A549 (cell line): ENCODE data around the gene MYH6.

Source experiments
- EHMT2 ChIP-seq: fragments of 200-600 bp; sonication (generic); IDR thresholded peaks from 2 replicates; pipeline ENCODE4 v1.6.1; 2016; ENCODE audit warnings: antibody characterized with exemption, low read depth, mild to moderate bottlenecking, moderate library complexity
- MAFK ChIP-seq: fragments of 450-650 bp; IDR thresholded peaks from 2 replicates; pipeline ENCODE4 v1.6.1; 2014; ENCODE audit not compliant: partially characterized antibody
- NPAS2 ChIP-seq: fragments of 250-450 bp; sonication (Bioruptor Pico); IDR thresholded peaks from 2 replicates; pipeline ENCODE4 v1.8.0; 2022; ENCODE audit warnings: mild to moderate bottlenecking, moderate library complexity, borderline replicate concordance
- POLR2A ChIP-seq: IDR thresholded peaks from 2 replicates; pipeline ENCODE4 v1.6.1; 2012; ENCODE audit warnings: mild to moderate bottlenecking, low read length
- RCOR1 ChIP-seq: fragments of 150-350 bp; IDR thresholded peaks from 2 replicates; pipeline ENCODE4 v1.6.1; 2014; ENCODE audit warnings: antibody characterized with exemption, low read length, low read depth
- TP53 ChIP-seq: fragments of 250-450 bp; sonication (Bioruptor Pico); IDR thresholded peaks from 2 replicates; pipeline ENCODE4 v1.5.0; 2021; ENCODE audit warnings: mild to moderate bottlenecking, moderate library complexity
- ZC3H11A ChIP-seq: fragments of 450-650 bp; IDR thresholded peaks from 2 replicates; pipeline ENCODE4 v1.6.1; 2014; ENCODE audit warnings: antibody characterized with exemption, mild to moderate bottlenecking
- TF ChIP-seq, protein P1 (sequence below): fragments of >200 bp; sonication (Bioruptor Twin); formaldehyde crosslinking; IDR thresholded peaks from 3 replicates; pipeline ENCODE4 v1.5.1; 2016
- TF ChIP-seq, protein P2 (sequence below): fragments of 250-450 bp; sonication (Bioruptor Pico); IDR thresholded peaks from 2 replicates; pipeline ENCODE4 v1.5.0; 2021; ENCODE audit warnings: mild to moderate bottlenecking, moderate library complexity, borderline replicate concordance
- TF ChIP-seq, protein P3 (sequence below): fragments of 150-350 bp; IDR thresholded peaks from 2 replicates; pipeline ENCODE4 v1.6.1; 2014; ENCODE audit warnings: low read depth, mild to moderate bottlenecking, low read length

DNA sequence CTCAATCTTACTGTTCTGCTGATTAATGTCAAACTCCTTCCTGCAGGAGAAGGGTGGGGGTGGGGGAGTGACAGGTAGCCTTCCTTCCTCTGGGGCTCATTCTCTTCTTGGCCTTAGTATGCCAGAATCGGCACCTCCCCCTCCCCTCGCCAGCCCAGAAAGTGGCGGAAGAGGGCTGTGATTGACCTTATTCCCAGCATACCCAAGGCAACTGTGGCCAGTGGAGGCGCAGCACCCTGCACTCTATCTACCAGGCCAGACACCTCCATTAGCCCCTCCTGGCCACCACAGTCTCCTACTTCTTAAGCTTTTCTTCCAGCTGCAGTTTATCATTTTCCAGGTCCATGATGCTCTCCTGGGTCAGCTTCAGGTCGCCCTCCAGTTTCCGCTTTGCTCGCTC is 15.5 kb downstream of the MYH6 start:
- TF ChIP-seq TP53 (CRISPR knock-in tag): no peak
- no peak for TF ChIP-seq ZC3H11A
- TF ChIP-seq, protein P1, sequence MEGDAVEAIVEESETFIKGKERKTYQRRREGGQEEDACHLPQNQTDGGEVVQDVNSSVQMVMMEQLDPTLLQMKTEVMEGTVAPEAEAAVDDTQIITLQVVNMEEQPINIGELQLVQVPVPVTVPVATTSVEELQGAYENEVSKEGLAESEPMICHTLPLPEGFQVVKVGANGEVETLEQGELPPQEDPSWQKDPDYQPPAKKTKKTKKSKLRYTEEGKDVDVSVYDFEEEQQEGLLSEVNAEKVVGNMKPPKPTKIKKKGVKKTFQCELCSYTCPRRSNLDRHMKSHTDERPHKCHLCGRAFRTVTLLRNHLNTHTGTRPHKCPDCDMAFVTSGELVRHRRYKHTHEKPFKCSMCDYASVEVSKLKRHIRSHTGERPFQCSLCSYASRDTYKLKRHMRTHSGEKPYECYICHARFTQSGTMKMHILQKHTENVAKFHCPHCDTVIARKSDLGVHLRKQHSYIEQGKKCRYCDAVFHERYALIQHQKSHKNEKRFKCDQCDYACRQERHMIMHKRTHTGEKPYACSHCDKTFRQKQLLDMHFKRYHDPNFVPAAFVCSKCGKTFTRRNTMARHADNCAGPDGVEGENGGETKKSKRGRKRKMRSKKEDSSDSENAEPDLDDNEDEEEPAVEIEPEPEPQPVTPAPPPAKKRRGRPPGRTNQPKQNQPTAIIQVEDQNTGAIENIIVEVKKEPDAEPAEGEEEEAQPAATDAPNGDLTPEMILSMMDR: no peak
- TF ChIP-seq POLR2A: no peak
- no peak for TF ChIP-seq RCOR1
- TF ChIP-seq, protein P2, sequence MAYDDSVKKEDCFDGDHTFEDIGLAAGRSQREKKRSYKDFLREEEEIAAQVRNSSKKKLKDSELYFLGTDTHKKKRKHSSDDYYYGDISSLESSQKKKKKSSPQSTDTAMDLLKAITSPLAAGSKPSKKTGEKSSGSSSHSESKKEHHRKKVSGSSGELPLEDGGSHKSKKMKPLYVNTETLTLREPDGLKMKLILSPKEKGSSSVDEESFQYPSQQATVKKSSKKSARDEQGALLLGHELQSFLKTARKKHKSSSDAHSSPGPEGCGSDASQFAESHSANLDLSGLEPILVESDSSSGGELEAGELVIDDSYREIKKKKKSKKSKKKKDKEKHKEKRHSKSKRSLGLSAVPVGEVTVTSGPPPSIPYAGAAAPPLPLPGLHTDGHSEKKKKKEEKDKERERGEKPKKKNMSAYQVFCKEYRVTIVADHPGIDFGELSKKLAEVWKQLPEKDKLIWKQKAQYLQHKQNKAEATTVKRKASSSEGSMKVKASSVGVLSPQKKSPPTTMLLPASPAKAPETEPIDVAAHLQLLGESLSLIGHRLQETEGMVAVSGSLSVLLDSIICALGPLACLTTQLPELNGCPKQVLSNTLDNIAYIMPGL: no peak
- TF ChIP-seq, protein P3, sequence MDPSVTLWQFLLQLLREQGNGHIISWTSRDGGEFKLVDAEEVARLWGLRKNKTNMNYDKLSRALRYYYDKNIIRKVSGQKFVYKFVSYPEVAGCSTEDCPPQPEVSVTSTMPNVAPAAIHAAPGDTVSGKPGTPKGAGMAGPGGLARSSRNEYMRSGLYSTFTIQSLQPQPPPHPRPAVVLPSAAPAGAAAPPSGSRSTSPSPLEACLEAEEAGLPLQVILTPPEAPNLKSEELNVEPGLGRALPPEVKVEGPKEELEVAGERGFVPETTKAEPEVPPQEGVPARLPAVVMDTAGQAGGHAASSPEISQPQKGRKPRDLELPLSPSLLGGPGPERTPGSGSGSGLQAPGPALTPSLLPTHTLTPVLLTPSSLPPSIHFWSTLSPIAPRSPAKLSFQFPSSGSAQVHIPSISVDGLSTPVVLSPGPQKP: no peak
- TF ChIP-seq EHMT2: no peak
- no peak for TF ChIP-seq MAFK
- no peak for TF ChIP-seq NPAS2 (CRISPR knock-in tag)
